Breast epithelium (tissue), 3 donors: Measurements from ENCODE around the gene PAPOLB.

Source experiments
- POLR2AphosphoS5 ChIP-seq, 3 donors: sonication (generic); formaldehyde crosslinking; IDR thresholded peaks; one replicate each; pipeline ENCODE4 v1.6.1; 2017; ENCODE audit warnings: antibody characterized with exemption in 3 of 3
- TF ChIP-seq, protein P1 (sequence below), 3 donors: fragments of 450-650 bp; IDR thresholded peaks; one replicate each; pipeline ENCODE4 v1.5.1; 2016 to 2017; ENCODE audit warnings: antibody characterized with exemption in 3 of 3, mild to moderate bottlenecking in 3 of 3, moderate library complexity in 3 of 3

DNA sequence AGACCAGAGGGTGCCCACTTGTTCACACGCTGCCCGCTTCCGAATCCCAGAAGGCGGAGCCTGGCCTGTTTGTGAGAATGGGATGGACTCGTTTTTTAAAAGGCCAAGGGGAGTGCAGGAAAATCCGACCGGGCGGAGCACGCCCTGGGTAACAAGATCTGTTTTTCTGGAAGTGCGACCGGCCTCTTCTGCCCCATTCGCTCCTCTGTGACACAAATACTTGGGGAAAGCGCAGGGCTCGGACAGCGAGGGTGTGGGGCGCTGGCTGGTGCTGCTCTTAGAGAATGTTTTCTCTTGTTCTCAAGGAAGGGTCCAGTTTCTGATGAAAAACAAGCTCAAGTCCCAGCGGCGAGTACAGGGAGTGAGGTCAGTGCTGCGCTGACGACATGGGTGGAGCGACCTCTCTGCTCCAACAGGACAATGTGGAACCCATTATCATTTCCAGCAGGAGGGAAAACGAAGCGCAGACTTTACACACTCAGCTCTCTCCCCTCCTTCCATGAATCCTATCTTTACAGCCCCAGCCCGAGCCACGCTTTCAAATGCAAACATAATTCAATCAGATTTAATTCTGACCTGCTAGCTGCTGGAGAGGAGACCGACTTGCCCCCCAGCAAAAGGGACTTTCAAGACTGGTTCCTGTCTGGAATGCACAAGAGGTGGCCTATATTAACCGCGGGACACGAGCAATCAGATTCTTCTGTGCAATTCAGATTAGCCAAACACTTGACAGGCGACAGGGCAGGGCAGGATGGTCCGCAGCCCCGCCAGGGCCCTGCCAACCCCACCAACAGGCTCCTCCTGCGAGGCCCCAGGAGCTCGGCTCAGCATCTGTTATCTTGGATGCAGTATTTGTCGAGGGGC is 20.6 kb upstream of the PAPOLB start:
- TF ChIP-seq POLR2AphosphoS5 (IDR thresholded peaks at IDR 0.05) = peak; percentile 13 to 54 (median 42)
- TF ChIP-seq, protein P1, sequence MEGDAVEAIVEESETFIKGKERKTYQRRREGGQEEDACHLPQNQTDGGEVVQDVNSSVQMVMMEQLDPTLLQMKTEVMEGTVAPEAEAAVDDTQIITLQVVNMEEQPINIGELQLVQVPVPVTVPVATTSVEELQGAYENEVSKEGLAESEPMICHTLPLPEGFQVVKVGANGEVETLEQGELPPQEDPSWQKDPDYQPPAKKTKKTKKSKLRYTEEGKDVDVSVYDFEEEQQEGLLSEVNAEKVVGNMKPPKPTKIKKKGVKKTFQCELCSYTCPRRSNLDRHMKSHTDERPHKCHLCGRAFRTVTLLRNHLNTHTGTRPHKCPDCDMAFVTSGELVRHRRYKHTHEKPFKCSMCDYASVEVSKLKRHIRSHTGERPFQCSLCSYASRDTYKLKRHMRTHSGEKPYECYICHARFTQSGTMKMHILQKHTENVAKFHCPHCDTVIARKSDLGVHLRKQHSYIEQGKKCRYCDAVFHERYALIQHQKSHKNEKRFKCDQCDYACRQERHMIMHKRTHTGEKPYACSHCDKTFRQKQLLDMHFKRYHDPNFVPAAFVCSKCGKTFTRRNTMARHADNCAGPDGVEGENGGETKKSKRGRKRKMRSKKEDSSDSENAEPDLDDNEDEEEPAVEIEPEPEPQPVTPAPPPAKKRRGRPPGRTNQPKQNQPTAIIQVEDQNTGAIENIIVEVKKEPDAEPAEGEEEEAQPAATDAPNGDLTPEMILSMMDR (IDR thresholded peaks at IDR 0.05) = no peak
